PC-9 (cell line): ENCODE measurements around the gene SLC6A18. TPM values are rescaled to one million over a fixed set of nuclear protein-coding genes. Genes with fewer than 3 reads are reported as not detected.

Experiments
- BruUV-seq: library from RNA; stranded (reverse); fragments of 400-500 nt; replicated peaks from 2 replicates; lab custom pipeline; 2021; lab: Mats Ljungman, UMichigan
- CTCF ChIA-PET: fragments of 300-600 bp; sonication (Branson Sonifier 250); formaldehyde crosslinking; loops from one replicate; lab custom pipeline; 2022; ENCODE audit warnings: antibody characterized with exemption; lab: Charles Lee
- POLR2A ChIA-PET: fragments of 300-600 bp; sonication (Branson Sonifier 250); formaldehyde crosslinking; loops from one replicate; lab custom pipeline; 2022; ENCODE audit warnings: antibody characterized with exemption; ENCODE audit not compliant: unreplicated experiment; lab: Charles Lee
- DNase-seq, 2 experiments: peaks; one replicate each; pipeline versions ENCODE4 v3.0.0 to v3.0.0-alpha.2; 2015 to 2022; ENCODE audit warnings: mixed read lengths in 1 of 2
- H2AFZ ChIP-seq: fragments of 200-600 bp; sonication (generic); 2 replicates; pipeline ENCODE4 v1.8.1; 2017; ENCODE audit warnings: antibody characterized with exemption
- H3F3A ChIP-seq: fragments of 200-600 bp; sonication (generic); 2 replicates; pipeline ENCODE4 v1.8.1; 2017; ENCODE audit warnings: antibody characterized with exemption, mild to moderate bottlenecking, low read depth; ENCODE audit not compliant: insufficient read depth
- H3K27ac ChIP-seq: fragments of 200-600 bp; sonication (generic); 2 replicates; pipeline ENCODE4 v1.6.1; 2016; ENCODE audit warnings: mixed run types
- H3K27me3 ChIP-seq: fragments of 200-600 bp; sonication (generic); 2 replicates; pipeline ENCODE4 v1.6.1; 2016; ENCODE audit warnings: low read depth, mixed run types; ENCODE audit not compliant: insufficient read depth
- H3K36me3 ChIP-seq: fragments of 200-600 bp; sonication (generic); 2 replicates; pipeline ENCODE4 v1.6.1; 2016; ENCODE audit warnings: low read depth, mixed run types
- H3K4me1 ChIP-seq: fragments of 200-600 bp; sonication (generic); replicated peaks from 2 replicates; pipeline ENCODE4 v1.6.1; 2016; ENCODE audit warnings: mixed run types; ENCODE audit not compliant: insufficient read depth
- H3K4me2 ChIP-seq: fragments of 200-600 bp; sonication (generic); 2 replicates; pipeline ENCODE4 v1.6.1; 2017; ENCODE audit warnings: mixed run types
- H3K4me3 ChIP-seq: fragments of 200-600 bp; sonication (generic); 2 replicates; pipeline ENCODE4 v1.6.1; 2016; ENCODE audit warnings: mixed run types
- H3K79me2 ChIP-seq: fragments of 200-600 bp; sonication (generic); 2 replicates; pipeline ENCODE4 v1.6.1; 2017; ENCODE audit warnings: low read depth, mixed run types
- H3K9me2 ChIP-seq: fragments of 200-600 bp; sonication (generic); 2 replicates; pipeline ENCODE4 v1.8.1; 2017; ENCODE audit warnings: mild to moderate bottlenecking; ENCODE audit not compliant: insufficient read depth
- H3K9me3 ChIP-seq: fragments of 200-600 bp; sonication (generic); 2 replicates; pipeline ENCODE4 v1.8.1; 2016; ENCODE audit warnings: low read depth; ENCODE audit not compliant: insufficient read depth
- H4K20me1 ChIP-seq: fragments of 200-600 bp; sonication (generic); 2 replicates; pipeline ENCODE4 v1.8.1; 2017; ENCODE audit not compliant: insufficient read depth
- EZH2 ChIP-seq: fragments of 200-600 bp; sonication (generic); IDR thresholded peaks from 2 replicates; pipeline ENCODE4 v1.8.0; 2017; ENCODE audit warnings: antibody characterized with exemption, low read depth
- intact Hi-C: fragments of 100-400 bp; cut with micrococcal nuclease; formaldehyde crosslinking; loops from one replicate; pipeline ENCODE4 v1.10.0; 2022; ENCODE audit not compliant: unreplicated experiment
- total RNA-seq: library from RNA; stranded (reverse); gene quantifications from 2 replicates; pipeline ENCODE4 v1.2.3, GENCODE V29; 2021
- TF ChIP-seq, protein P1 (sequence below): fragments of 200-600 bp; sonication (generic); conservative IDR thresholded peaks from 2 replicates; pipeline ENCODE4 v1.6.1; 2017; ENCODE audit warnings: mixed run types, antibody characterized with exemption, mild to moderate bottlenecking, moderate library complexity

SLC6A18 gene
- total RNA-seq, 1 experiment from 2014 or later: not detected

DNA sequence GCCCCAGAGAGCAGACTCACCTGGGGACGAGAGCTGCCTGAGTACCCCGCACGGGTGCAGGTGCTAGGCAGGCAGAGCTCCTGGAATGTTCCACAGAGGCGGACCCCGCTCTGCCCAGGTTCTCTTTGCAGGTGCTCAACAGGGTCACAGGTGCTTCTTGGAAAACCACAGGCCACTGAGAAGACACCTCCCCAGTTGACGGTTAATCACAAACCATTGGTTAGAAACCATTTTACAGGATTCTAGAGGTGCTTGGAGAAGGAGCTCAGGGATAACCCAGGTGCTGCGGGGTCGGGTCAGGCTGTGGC, 41.1 kb upstream of the SLC6A18 start:
- H2AFZ ChIP-seq: no peak overlapping the region
- H4K20me1 ChIP-seq: no peaks in the 10 kb centered on the region; the same call in 1 of the 2 replicates
- H3K27me3 ChIP-seq: peaks cover 100% of the 10 kb centered on the region
- no peak for DNase-seq
- POLR2A ChIA-PET: no interaction called here
- H3K4me3 ChIP-seq: no peak overlapping the region
- no peaks in the 10 kb centered on the region for H3K36me3 ChIP-seq
- H3K9me3 ChIP-seq: no peaks in the 10 kb centered on the region
- CTCF ChIA-PET: no interaction called here
- intact Hi-C loops: no loop called here
- no peaks in the 10 kb centered on the region for H3K9me2 ChIP-seq
- H3K4me1 ChIP-seq: no peaks in the 10 kb centered on the region
- no peaks in the 10 kb centered on the region for H3K79me2 ChIP-seq
- H3K4me2 ChIP-seq: no peak overlapping the region
- H3K27ac ChIP-seq: no peak overlapping the region
- H3F3A ChIP-seq: 0 out of 2 replicates have a peak, but pooled peaks cover 7% of the 10 kb centered on the region
- BruUV-seq: no TSS peak
- TF ChIP-seq EZH2: no peak
- TF ChIP-seq, protein P1, sequence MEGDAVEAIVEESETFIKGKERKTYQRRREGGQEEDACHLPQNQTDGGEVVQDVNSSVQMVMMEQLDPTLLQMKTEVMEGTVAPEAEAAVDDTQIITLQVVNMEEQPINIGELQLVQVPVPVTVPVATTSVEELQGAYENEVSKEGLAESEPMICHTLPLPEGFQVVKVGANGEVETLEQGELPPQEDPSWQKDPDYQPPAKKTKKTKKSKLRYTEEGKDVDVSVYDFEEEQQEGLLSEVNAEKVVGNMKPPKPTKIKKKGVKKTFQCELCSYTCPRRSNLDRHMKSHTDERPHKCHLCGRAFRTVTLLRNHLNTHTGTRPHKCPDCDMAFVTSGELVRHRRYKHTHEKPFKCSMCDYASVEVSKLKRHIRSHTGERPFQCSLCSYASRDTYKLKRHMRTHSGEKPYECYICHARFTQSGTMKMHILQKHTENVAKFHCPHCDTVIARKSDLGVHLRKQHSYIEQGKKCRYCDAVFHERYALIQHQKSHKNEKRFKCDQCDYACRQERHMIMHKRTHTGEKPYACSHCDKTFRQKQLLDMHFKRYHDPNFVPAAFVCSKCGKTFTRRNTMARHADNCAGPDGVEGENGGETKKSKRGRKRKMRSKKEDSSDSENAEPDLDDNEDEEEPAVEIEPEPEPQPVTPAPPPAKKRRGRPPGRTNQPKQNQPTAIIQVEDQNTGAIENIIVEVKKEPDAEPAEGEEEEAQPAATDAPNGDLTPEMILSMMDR: no peak

DNA sequence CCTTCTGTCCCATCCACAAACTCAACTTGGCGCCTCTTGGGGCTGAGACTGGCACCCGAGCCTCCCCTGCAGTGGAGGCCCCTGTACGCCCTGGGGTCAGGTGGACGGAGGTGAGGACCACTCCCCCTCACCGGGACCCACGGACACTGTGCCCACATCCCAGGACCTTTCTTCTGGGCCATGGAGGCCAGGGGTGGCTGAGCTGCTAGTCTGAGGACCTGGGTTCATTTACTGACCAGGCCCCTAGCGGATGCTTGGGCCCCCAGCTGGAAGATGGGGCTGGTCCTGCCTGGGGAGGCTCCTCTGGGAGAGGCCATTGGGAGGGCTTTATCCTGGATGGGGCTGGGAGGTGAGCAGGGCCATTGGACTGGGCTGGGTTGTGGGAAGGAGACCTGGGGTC, 40.7 kb upstream of the SLC6A18 start:
- no peak for DNase-seq
- Histone ChIP-seq H3K4me2 (no peak overlapping the region), H3K27ac (no peak overlapping the region), H2AFZ (no peak overlapping the region), H3K27me3 (peaks cover 100% of the 10 kb centered on the region), H3K79me2 (no peaks in the 10 kb centered on the region), H3K36me3 (no peaks in the 10 kb centered on the region), H3F3A (0 out of 2 replicates have a peak, but pooled peaks cover 7% of the 10 kb centered on the region), H3K4me3 (no peak overlapping the region), H3K9me3 (no peaks in the 10 kb centered on the region), H3K9me2 (no peaks in the 10 kb centered on the region), H3K4me1 (no peaks in the 10 kb centered on the region), H4K20me1 (no peaks in the 10 kb centered on the region; the same call in 1 of the 2 replicates)
- intact Hi-C loops: no loop called here
- BruUV-seq: no TSS peak
- ChIA-PET CTCF (no interaction called here), POLR2A (no interaction called here)
- TF ChIP-seq, protein P1: no peak
- TF ChIP-seq EZH2: no peak

DNA sequence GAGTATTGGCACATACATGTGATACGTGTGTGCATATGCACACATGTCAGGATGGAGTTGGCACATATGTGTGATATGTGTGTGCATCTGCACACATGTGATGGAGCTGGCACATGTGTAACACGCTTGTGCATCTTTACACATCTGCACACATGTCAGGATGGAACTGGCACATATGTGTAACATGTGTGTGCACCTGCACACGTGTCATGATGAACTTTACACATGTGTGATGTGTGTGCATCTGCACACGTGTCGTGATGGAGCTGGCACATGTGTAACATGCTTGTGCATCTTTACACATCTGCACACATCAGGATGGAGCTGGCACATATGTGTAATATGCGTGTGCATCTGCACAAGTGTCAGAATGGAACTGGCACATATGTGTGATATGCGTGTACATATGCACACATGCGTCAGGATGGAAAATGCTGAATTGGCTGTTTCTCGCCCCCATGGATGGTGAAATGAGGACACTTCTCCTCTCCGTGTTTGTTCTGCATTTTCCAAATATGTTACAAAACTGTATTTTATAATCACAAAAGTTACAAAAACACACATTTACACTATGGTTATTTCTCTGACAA, 40.0 kb upstream of the SLC6A18 start:
- no peak overlapping the region for H2AFZ ChIP-seq
- H3K36me3 ChIP-seq: no peaks in the 10 kb centered on the region
- H3K27me3 ChIP-seq: peaks cover 100% of the 10 kb centered on the region
- TF ChIP-seq, protein P1: no peak
- no peak for TF ChIP-seq EZH2
- no peak overlapping the region for H3K27ac ChIP-seq
- H3K9me3 ChIP-seq: no peaks in the 10 kb centered on the region
- 0 out of 2 replicates have a peak, but pooled peaks cover 7% of the 10 kb centered on the region for H3F3A ChIP-seq
- H3K4me1 ChIP-seq: no peaks in the 10 kb centered on the region
- CTCF ChIA-PET: no interaction called here
- no peak overlapping the region for H3K4me3 ChIP-seq
- no peaks in the 10 kb centered on the region for H3K79me2 ChIP-seq
- no peak overlapping the region for H3K4me2 ChIP-seq
- no peaks in the 10 kb centered on the region; the same call in 1 of the 2 replicates for H4K20me1 ChIP-seq
- POLR2A ChIA-PET: no interaction called here
- no peak for DNase-seq
- BruUV-seq: no TSS peak
- no peaks in the 10 kb centered on the region for H3K9me2 ChIP-seq
- intact Hi-C loops: no loop called here
